PC-3 (cell line): ENCODE measurements around the gene ASB7.

Experiments used
- EZH2 ChIP-seq: fragments of 300-600 bp; sonication (generic); IDR thresholded peaks from one replicate; pipeline ENCODE4 v1.6.1; 2017; ENCODE audit warnings: antibody characterized with exemption, mild to moderate bottlenecking, low read length; ENCODE audit not compliant: unreplicated experiment
- TF ChIP-seq, protein P1 (sequence below): fragments of 300-600 bp; sonication (generic); conservative IDR thresholded peaks from 2 replicates; pipeline ENCODE4 v1.5.1; 2017; ENCODE audit warnings: antibody characterized with exemption, low read depth, mild to moderate bottlenecking, low read length

DNA sequence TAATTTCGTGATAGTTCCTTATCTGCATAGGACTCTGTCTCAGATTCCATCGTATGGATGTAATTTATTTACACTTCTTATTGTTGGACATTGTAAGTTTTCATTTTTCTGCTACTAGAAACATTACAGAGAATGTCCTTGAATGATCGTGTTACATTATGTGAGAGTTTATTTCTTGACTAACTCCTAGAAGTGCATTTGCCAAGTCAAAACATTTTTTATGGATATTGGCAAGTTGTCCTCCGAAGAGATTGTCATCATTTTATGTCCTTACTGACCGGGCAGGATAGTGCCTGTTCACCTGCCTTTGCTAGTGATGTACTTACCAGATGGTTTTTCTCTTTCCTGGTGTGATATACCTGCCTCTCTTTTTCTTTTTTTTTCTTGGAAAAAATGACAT lies 13.4 kb downstream of the ASB7 start:
- TF ChIP-seq, protein P1, sequence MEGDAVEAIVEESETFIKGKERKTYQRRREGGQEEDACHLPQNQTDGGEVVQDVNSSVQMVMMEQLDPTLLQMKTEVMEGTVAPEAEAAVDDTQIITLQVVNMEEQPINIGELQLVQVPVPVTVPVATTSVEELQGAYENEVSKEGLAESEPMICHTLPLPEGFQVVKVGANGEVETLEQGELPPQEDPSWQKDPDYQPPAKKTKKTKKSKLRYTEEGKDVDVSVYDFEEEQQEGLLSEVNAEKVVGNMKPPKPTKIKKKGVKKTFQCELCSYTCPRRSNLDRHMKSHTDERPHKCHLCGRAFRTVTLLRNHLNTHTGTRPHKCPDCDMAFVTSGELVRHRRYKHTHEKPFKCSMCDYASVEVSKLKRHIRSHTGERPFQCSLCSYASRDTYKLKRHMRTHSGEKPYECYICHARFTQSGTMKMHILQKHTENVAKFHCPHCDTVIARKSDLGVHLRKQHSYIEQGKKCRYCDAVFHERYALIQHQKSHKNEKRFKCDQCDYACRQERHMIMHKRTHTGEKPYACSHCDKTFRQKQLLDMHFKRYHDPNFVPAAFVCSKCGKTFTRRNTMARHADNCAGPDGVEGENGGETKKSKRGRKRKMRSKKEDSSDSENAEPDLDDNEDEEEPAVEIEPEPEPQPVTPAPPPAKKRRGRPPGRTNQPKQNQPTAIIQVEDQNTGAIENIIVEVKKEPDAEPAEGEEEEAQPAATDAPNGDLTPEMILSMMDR: no peak
- no peak for TF ChIP-seq EZH2
